Loucy (cell line): ENCODE results near the gene SRSF9.

Experiments
- H2AFZ ChIP-seq: fragments of 200-600 bp; sonication (generic); 2 replicates; pipeline ENCODE4 v1.6.0; 2016; ENCODE audit warnings: antibody characterized with exemption, mild to moderate bottlenecking, low read length, moderate library complexity
- H3F3A ChIP-seq: fragments of 200-600 bp; 2 replicates; pipeline ENCODE4 v1.6.0; 2016; ENCODE audit warnings: antibody characterized with exemption, low read depth, mild to moderate bottlenecking
- H3K27me3 ChIP-seq: fragments of 200-600 bp; sonication (generic); 2 replicates; pipeline ENCODE4 v1.6.1; 2014; ENCODE audit warnings: low read length, mild to moderate bottlenecking; ENCODE audit not compliant: insufficient read depth, poor library complexity, severe bottlenecking
- H3K36me3 ChIP-seq: fragments of 200-600 bp; sonication (generic); 2 replicates; pipeline ENCODE4 v1.6.1; 2016; ENCODE audit warnings: low read length; ENCODE audit not compliant: insufficient read depth
- H3K4me1 ChIP-seq: fragments of 200-600 bp; sonication (generic); 2 replicates; pipeline ENCODE4 v1.5.1; 2014; ENCODE audit warnings: low read length, mild to moderate bottlenecking; ENCODE audit not compliant: insufficient read depth, poor library complexity, severe bottlenecking
- H3K4me2 ChIP-seq: fragments of 200-600 bp; sonication (generic); 2 replicates; pipeline ENCODE4 v1.6.0; 2014; ENCODE audit warnings: antibody characterized with exemption, low read length, low read depth, mild to moderate bottlenecking; ENCODE audit not compliant: poor library complexity, severe bottlenecking
- H3K4me3 ChIP-seq: fragments of 200-600 bp; sonication (generic); 2 replicates; pipeline ENCODE4 v1.5.1; 2014; ENCODE audit warnings: low read length, mild to moderate bottlenecking, mixed read lengths; ENCODE audit not compliant: poor library complexity, severe bottlenecking
- H3K79me2 ChIP-seq: fragments of 200-600 bp; sonication (generic); 2 replicates; pipeline ENCODE4 v1.6.1; 2014; ENCODE audit warnings: low read length; ENCODE audit not compliant: insufficient read depth
- H3K9ac ChIP-seq: fragments of 200-600 bp; sonication (generic); 2 replicates; pipeline ENCODE4 v1.6.0; 2014; ENCODE audit warnings: mild to moderate bottlenecking, low read depth, low read length, moderate library complexity; ENCODE audit not compliant: poor library complexity, severe bottlenecking
- H3K9me2 ChIP-seq: fragments of 200-600 bp; sonication (generic); replicated peaks from 2 replicates; pipeline ENCODE4 v1.6.1; 2016; ENCODE audit warnings: low read depth, low read length, mixed read lengths
- H3K9me3 ChIP-seq: fragments of 200-600 bp; sonication (generic); 2 replicates; pipeline ENCODE4 v1.6.1; 2014; ENCODE audit warnings: mild to moderate bottlenecking, antibody characterized with exemption, low read length, low read depth; ENCODE audit not compliant: insufficient read depth
- H4K20me1 ChIP-seq: fragments of 200-600 bp; sonication (generic); 2 replicates; pipeline ENCODE4 v1.6.0; 2014; ENCODE audit warnings: antibody characterized with exemption, low read length, mild to moderate bottlenecking; ENCODE audit not compliant: insufficient read depth, poor library complexity, severe bottlenecking
- EZH2phosphoT487 ChIP-seq: fragments of 200-600 bp; IDR thresholded peaks from 2 replicates; pipeline ENCODE4 v1.6.1; 2018; ENCODE audit warnings: antibody characterized with exemption, mild to moderate bottlenecking, moderate library complexity, borderline replicate concordance
- TF ChIP-seq, protein P1 (sequence below): fragments of 200-600 bp; sonication (generic); conservative IDR thresholded peaks from 2 replicates; pipeline ENCODE4 v1.5.1; 2014; ENCODE audit warnings: mild to moderate bottlenecking, antibody characterized with exemption, low read length

SRSF9 gene

DNA sequence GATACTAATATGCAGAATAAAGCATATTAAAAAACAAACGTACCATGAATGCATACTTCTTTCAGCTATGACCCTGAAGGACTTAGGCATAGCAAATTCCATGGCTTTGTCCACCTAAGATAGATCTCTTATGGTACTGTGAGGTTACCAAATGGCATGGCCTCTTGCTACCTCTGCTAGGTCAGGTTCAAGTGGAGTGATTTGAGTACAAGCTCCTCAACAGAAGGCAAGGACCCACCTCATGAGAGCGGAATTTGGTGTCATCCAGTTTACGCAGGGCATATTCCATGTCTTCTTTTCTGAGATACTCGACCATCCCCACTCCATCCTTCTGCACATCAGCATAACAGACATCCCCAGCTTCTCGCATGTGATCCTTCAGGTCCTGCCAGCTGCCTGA lies 5.8 kb downstream of the SRSF9 start:
- no peak overlapping the region for H2AFZ ChIP-seq
- no peak for TF ChIP-seq EZH2phosphoT487
- TF ChIP-seq, protein P1, sequence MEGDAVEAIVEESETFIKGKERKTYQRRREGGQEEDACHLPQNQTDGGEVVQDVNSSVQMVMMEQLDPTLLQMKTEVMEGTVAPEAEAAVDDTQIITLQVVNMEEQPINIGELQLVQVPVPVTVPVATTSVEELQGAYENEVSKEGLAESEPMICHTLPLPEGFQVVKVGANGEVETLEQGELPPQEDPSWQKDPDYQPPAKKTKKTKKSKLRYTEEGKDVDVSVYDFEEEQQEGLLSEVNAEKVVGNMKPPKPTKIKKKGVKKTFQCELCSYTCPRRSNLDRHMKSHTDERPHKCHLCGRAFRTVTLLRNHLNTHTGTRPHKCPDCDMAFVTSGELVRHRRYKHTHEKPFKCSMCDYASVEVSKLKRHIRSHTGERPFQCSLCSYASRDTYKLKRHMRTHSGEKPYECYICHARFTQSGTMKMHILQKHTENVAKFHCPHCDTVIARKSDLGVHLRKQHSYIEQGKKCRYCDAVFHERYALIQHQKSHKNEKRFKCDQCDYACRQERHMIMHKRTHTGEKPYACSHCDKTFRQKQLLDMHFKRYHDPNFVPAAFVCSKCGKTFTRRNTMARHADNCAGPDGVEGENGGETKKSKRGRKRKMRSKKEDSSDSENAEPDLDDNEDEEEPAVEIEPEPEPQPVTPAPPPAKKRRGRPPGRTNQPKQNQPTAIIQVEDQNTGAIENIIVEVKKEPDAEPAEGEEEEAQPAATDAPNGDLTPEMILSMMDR, result no peak
- H3K36me3 ChIP-seq, result peaks cover 74% of the 10 kb centered on the region
- H3K9me3 ChIP-seq, result no peaks in the 10 kb centered on the region
- no peak overlapping the region for H3K9ac ChIP-seq
- H3K9me2 ChIP-seq, result no peaks in the 10 kb centered on the region
- no peak overlapping the region for H3K4me2 ChIP-seq
- peaks cover 68% of the 10 kb centered on the region for H4K20me1 ChIP-seq
- peaks cover 36% of the 10 kb centered on the region for H3K4me1 ChIP-seq
- H3K27me3 ChIP-seq, result no peaks in the 10 kb centered on the region
- peaks cover 65% of the 10 kb centered on the region for H3K79me2 ChIP-seq
- no peaks in the 10 kb centered on the region for H3F3A ChIP-seq
- H3K4me3 ChIP-seq, result no peak overlapping the region

DNA sequence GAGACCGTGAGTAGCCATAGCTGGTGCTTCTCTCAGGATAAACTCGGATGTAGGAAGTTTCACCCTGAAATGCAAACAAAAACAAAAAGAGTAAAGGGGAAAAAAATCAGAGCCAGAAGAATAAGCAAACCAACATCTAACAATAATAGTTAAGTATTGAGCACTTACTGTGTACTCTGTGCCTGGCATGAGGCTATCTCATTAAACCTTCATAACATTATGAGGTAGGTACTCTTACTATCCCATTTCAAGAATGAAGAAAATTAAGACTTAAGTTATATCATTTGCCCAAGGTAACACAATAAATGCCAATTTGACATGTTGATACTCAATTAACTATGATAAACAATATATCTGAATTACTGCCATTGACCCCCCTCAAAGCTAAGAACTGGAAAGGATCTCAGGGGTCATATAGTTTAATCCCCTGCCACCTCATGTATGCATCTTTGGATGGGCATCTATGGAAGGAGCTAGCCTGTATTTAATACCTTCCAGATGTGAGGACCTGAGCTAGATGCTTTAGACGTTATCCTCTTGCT lies 7.4 kb downstream of the SRSF9 start:
- no peak overlapping the region for H3K9ac ChIP-seq
- no peaks in the 10 kb centered on the region for H3K27me3 ChIP-seq
- no peak overlapping the region for H3K4me2 ChIP-seq
- H3K79me2 ChIP-seq, result peaks cover 50% of the 10 kb centered on the region
- no peak overlapping the region for H3K4me3 ChIP-seq
- H3K9me2 ChIP-seq, result no peaks in the 10 kb centered on the region
- H3K4me1 ChIP-seq, result peaks cover 29% of the 10 kb centered on the region
- peaks cover 88% of the 10 kb centered on the region for H3K36me3 ChIP-seq
- peaks cover 58% of the 10 kb centered on the region for H4K20me1 ChIP-seq
- no peak overlapping the region for H2AFZ ChIP-seq
- no peaks in the 10 kb centered on the region for H3F3A ChIP-seq
- no peaks in the 10 kb centered on the region for H3K9me3 ChIP-seq
- TF ChIP-seq, protein P1, result no peak
- TF ChIP-seq EZH2phosphoT487, result no peak

DNA sequence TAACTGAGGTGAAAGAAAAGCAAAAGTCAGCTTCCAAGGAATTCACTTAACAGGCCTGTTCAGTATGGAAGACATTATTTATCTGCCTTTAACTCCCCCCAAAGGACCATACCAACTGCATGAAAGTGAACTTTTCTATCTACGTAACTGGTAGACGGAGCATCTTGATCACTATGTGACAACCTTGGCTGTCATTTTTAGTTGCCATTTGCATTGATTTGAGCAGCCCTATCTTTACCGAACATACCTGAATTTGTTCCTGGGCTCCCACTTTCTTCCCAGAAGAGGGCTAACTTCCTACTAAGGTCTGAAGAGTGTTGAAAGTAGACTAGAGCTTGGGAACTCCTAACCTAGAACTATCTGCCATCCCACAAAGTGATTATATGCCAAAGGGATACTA lies 9.4 kb downstream of the SRSF9 start:
- TF ChIP-seq EZH2phosphoT487, result no peak
- TF ChIP-seq, protein P1, result no peak
- Histone ChIP-seq H3K9me2 (no peaks in the 10 kb centered on the region), H4K20me1 (peaks cover 41% of the 10 kb centered on the region), H3K9ac (no peak overlapping the region), H3K4me1 (peaks cover 9% of the 10 kb centered on the region), H3K27me3 (no peaks in the 10 kb centered on the region), H3K79me2 (peaks cover 30% of the 10 kb centered on the region), H3K4me3 (no peak overlapping the region), H3K36me3 (peaks cover 89% of the 10 kb centered on the region), H3K4me2 (no peak overlapping the region), H3K9me3 (no peaks in the 10 kb centered on the region), H2AFZ (no peak overlapping the region), H3F3A (no peaks in the 10 kb centered on the region)
